SK-N-SH (cell line): ENCODE data around the gene FBXL7.

Experiments
- CTCF ChIP-seq: fragments of 200-600 bp; sonication (generic); IDR thresholded peaks from 2 replicates; pipeline ENCODE4 v1.6.1; 2017; ENCODE audit warnings: antibody characterized with exemption, mild to moderate bottlenecking, moderate library complexity
- ELF1 ChIP-seq: IDR thresholded peaks from 2 replicates; pipeline ENCODE4 v1.4.0; 2012
- PBX3 ChIP-seq: IDR thresholded peaks from 2 replicates; pipeline ENCODE4; 2012
- TF ChIP-seq, protein P1 (sequence below): IDR thresholded peaks from 2 replicates; pipeline ENCODE4 v1.6.1; 2012; ENCODE audit warnings: mild to moderate bottlenecking, low read depth, low read length, moderate library complexity

DNA sequence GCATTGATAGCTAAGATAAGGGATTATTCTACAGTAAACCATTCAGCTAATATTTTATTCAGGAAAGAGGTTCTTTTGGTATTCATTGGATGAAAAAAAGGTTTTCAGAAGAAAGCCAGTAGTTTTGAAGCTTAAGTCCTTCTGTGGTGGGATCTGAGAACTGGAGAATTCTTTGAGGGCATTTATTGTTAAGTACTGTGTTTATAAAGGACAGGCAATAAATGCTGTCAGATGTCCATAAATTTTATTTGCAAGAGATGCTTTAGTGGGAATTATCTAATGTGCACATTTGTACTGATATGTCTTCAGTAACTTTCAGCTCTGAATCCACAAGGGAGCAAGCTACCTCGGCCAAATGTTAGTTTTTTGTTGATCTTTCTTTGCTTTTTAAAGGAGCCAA, 358.3 kb downstream of the FBXL7 start:
- TF ChIP-seq CTCF (no peak), ELF1 (no peak), PBX3 (no peak)
- TF ChIP-seq, protein P1, sequence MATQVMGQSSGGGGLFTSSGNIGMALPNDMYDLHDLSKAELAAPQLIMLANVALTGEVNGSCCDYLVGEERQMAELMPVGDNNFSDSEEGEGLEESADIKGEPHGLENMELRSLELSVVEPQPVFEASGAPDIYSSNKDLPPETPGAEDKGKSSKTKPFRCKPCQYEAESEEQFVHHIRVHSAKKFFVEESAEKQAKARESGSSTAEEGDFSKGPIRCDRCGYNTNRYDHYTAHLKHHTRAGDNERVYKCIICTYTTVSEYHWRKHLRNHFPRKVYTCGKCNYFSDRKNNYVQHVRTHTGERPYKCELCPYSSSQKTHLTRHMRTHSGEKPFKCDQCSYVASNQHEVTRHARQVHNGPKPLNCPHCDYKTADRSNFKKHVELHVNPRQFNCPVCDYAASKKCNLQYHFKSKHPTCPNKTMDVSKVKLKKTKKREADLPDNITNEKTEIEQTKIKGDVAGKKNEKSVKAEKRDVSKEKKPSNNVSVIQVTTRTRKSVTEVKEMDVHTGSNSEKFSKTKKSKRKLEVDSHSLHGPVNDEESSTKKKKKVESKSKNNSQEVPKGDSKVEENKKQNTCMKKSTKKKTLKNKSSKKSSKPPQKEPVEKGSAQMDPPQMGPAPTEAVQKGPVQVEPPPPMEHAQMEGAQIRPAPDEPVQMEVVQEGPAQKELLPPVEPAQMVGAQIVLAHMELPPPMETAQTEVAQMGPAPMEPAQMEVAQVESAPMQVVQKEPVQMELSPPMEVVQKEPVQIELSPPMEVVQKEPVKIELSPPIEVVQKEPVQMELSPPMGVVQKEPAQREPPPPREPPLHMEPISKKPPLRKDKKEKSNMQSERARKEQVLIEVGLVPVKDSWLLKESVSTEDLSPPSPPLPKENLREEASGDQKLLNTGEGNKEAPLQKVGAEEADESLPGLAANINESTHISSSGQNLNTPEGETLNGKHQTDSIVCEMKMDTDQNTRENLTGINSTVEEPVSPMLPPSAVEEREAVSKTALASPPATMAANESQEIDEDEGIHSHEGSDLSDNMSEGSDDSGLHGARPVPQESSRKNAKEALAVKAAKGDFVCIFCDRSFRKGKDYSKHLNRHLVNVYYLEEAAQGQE: no peak
